ENCODE results near the gene DHRSX.

- TF ChIP-seq CHD2 (IDR thresholded peaks at IDR 0.05; ENCODE audit: borderline replicate concordance, low read depth, low read length) (no peak), CTCF (IDR thresholded peaks at IDR 0.05 in 2 of 3, conservative IDR thresholded peaks at IDR 0.05 in 1 of 3; ENCODE audit: control insufficient read depth in 2 of 3, extremely low read depth in 1 of 3, insufficient read depth in 1 of 3, low read depth in 3 of 3, low read length in 3 of 3) (no peak), EZH2 (IDR thresholded peaks at IDR 0.05; ENCODE audit: borderline replicate concordance, control insufficient read depth, low read depth, low read length) (no peak), POLR2A (IDR thresholded peaks at IDR 0.05; ENCODE audit: low read depth, low read length) (no peak), SUZ12 (IDR thresholded peaks at IDR 0.05; ENCODE audit: unreplicated experiment) (no peak), MAX (IDR thresholded peaks at IDR 0.05; ENCODE audit: low read depth, low read length) (no peak)
Observed at GRCh38 chrX:2517055-2517454, 16.3 kb upstream of the DHRSX start.
